Peyer's patch (tissue), 4 donors: ENCODE results near the gene ASPDH. TPM values are rescaled to one million over a fixed set of nuclear protein-coding genes. Genes with fewer than 3 reads are reported as not detected.

ENCODE experiments used
- DNase-seq, 3 donors: peaks; one replicate each; pipeline ENCODE4 v3.0.0-alpha.2; 2017 to 2019
- H3K27ac ChIP-seq, 4 donors: fragments of 200-600 bp; sonication (generic); one replicate each; pipeline ENCODE4 v1.5.1; 2016 to 2019
- H3K27me3 ChIP-seq, 2 donors: fragments of 200-600 bp; sonication (generic); one replicate each; pipeline ENCODE4 v1.5.1; 2019
- H3K36me3 ChIP-seq, 3 donors: fragments of 200-600 bp; sonication (generic); one replicate each; pipeline ENCODE4 v1.5.1; 2016 to 2019
- H3K4me1 ChIP-seq, 4 donors: fragments of 200-600 bp; sonication (generic); one replicate each; pipeline ENCODE4 v1.5.1; 2016 to 2019
- H3K4me3 ChIP-seq, 4 donors: fragments of 200-600 bp; sonication (generic); 1 replicate in 3 of 4; 2 replicates in 1 of 4; pipeline ENCODE4 v1.5.1; 2016 to 2019; ENCODE audit warnings: mild to moderate bottlenecking in 1 of 4
- H3K9me3 ChIP-seq, 4 donors: fragments of 200-600 bp; sonication (generic); one replicate each; pipeline ENCODE4 v1.5.1; 2016 to 2019; ENCODE audit warnings: mild to moderate bottlenecking in 1 of 4
- POLR2A ChIP-seq, 2 donors: fragments of 450-650 bp; IDR thresholded peaks; one replicate each; pipeline ENCODE4 v1.5.1; 2017; ENCODE audit warnings: antibody characterized with exemption in 2 of 2, mild to moderate bottlenecking in 2 of 2, moderate library complexity in 2 of 2
- total RNA-seq, 4 donors: library from RNA; depleted of rRNA; stranded (reverse); fragments of >200 nt; gene quantifications; one replicate each; pipeline ENCODE4 v1.1.0, GENCODE V29; 2016
- TF ChIP-seq, protein P1 (sequence below), 6 experiments: fragments of 450-650 bp in 4 of 6; fragments of 200-600 bp in 2 of 6; sonication (generic) in 1 of 6; IDR thresholded peaks; one replicate each; pipeline ENCODE4 v1.5.1; 2017 to 2019; ENCODE audit warnings: antibody characterized with exemption in 6 of 6, mild to moderate bottlenecking in 3 of 6, moderate library complexity in 1 of 6

Gene ASPDH
- total RNA-seq, 4 donors from 2014 or later, result 1.6 to 31.9 (median 4.5) TPM; not detected in 1

DNA sequence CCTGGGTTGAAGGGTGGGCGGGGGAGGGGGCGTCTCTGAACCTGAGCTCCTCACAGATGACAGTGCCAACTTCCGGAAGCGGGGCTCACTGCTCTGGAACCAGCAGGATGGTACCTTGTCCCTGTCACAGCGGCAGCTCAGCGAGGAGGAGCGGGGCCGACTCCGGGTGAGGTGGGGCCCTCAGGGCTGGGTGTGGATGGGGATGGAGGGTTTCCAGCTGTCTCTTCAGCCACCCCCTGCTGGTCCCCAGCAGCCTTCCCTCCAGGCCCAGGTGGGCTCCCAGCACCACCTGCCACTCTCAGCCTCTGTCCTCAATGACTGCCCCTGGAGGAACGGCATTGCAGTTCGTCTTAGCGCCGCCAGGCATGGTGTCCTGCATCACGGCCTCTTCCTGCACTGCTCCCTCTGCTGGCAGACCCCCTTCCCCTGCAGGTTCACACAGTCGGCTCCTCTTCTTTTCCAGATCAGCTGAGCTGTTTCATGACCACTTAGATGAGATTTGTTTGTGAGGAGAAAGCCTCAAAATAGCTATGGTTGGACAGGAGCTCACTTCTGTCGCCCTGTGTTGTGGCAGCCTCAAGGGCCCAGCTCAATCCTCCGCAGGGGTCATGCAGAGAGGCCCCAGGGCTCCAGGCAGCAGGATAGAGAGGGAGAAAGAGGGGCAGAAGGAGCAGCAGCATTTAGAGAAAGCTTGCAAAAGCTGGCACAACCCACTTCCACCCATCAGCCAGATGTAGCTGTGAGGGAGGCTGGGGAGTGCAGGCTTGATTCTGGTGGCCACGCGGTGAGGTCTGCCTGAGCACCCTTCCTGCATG, 34.6 kb downstream of the ASPDH start:
- H3K9me3 ChIP-seq, result no peaks in the 10 kb centered on the region
- H3K36me3 ChIP-seq, result peaks cover 0 to 54% (median 0%) of the 10 kb centered on the region in 3 donors
- H3K4me3 ChIP-seq, result no peak overlapping the region

DNA sequence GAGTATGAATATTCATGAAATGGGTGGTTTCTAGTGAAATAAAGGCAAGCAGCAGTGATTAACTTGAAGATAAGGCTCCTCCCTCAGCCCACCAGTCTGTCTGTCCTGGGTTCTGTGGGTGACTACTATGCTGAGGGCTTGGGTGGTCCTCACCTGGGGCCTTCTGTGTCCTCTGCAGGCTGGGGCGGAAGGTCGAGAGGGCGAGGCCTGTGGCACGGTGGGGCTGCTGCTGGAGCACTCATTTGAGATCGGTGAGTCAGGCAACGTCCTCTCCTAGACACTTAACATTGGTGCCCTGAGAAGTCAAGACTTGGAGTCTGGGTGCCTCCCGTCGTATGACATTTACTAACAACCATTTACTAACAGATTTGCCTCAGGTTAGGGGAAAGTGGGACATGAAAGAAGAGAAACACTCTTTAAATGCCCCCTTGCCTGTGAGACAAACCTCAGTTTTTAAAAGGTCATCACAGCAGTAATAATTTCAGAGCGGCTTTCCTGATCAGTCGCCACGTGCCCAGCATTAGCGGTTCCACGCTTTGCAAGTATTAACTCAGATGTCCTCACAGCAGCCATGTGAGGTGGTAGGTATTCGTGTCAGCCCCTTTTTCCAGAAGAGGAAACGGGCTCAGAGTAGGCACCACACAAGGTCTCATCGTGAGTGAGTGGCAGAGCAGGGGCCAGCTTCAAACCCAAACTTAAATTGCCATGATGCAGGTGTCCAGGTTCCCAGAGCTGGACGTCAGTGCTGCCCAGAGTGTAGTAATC, 35.8 kb downstream of the ASPDH start:
- Histone ChIP-seq H3K27me3 (no peaks in the 10 kb centered on the region), H3K36me3 (peaks cover 0 to 51% (median 0%) of the 10 kb centered on the region in 3 donors), H3K4me3 (no peak overlapping the region), H3K27ac (no peak overlapping the region), H3K4me1 (peaks cover 0 to 16% (median 9%) of the 10 kb centered on the region in 4 donors), H3K9me3 (no peaks in the 10 kb centered on the region)
- DNase-seq, result peak in 1 of 3 donors; percentile 38
- TF ChIP-seq, protein P1, sequence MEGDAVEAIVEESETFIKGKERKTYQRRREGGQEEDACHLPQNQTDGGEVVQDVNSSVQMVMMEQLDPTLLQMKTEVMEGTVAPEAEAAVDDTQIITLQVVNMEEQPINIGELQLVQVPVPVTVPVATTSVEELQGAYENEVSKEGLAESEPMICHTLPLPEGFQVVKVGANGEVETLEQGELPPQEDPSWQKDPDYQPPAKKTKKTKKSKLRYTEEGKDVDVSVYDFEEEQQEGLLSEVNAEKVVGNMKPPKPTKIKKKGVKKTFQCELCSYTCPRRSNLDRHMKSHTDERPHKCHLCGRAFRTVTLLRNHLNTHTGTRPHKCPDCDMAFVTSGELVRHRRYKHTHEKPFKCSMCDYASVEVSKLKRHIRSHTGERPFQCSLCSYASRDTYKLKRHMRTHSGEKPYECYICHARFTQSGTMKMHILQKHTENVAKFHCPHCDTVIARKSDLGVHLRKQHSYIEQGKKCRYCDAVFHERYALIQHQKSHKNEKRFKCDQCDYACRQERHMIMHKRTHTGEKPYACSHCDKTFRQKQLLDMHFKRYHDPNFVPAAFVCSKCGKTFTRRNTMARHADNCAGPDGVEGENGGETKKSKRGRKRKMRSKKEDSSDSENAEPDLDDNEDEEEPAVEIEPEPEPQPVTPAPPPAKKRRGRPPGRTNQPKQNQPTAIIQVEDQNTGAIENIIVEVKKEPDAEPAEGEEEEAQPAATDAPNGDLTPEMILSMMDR (IDR thresholded peaks at IDR 0.05), result no peak
- TF ChIP-seq POLR2A (IDR thresholded peaks at IDR 0.05), result no peak

More for the DNA sequence above, 34.6 kb downstream of the ASPDH start:
- DNase-seq, result peak in 1 of 3 donors; percentile 41
- TF ChIP-seq POLR2A (IDR thresholded peaks at IDR 0.05), result no peak
- TF ChIP-seq, protein P1 (IDR thresholded peaks at IDR 0.05), result peak in 2 of 6 experiments; percentile 4 to 6
- peaks cover 0 to 16% (median 9%) of the 10 kb centered on the region in 4 donors for H3K4me1 ChIP-seq
- no peaks in the 10 kb centered on the region for H3K27me3 ChIP-seq
- H3K27ac ChIP-seq, result no peak overlapping the region

DNA sequence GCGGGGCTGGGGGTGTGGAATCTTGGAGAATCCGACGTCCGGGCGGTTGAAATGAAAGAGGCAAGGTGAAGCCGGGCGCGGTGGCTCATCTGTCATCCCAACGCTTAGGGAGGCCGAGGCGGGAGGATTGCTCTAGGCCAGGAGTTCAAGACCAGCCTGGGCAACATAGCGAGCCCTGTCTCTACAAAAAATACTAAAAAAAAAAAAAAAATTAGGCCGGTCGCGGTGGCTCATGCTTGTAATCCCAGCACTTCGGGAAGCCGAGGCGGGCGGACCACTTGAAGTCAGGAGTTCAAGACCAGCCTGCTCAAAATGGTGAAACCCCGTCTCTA, 36.8 kb downstream of the ASPDH start:
- DNase-seq, result peak in 1 of 3 donors; percentile 65
- H3K9me3 ChIP-seq, result no peaks in the 10 kb centered on the region
- peaks cover 0 to 16% (median 9%) of the 10 kb centered on the region in 4 donors for H3K4me1 ChIP-seq
- H3K36me3 ChIP-seq, result peaks cover 0 to 40% (median 0%) of the 10 kb centered on the region in 3 donors
- H3K4me3 ChIP-seq, result peak overlapping the region; percentile 74 to 99 (median 92)
- TF ChIP-seq, protein P1 (IDR thresholded peaks at IDR 0.05), result no peak
- no peak for TF ChIP-seq POLR2A (IDR thresholded peaks at IDR 0.05)
- H3K27ac ChIP-seq, result peak overlapping the region; percentile 78 to 95 (median 82)
- H3K27me3 ChIP-seq, result no peaks in the 10 kb centered on the region

DNA sequence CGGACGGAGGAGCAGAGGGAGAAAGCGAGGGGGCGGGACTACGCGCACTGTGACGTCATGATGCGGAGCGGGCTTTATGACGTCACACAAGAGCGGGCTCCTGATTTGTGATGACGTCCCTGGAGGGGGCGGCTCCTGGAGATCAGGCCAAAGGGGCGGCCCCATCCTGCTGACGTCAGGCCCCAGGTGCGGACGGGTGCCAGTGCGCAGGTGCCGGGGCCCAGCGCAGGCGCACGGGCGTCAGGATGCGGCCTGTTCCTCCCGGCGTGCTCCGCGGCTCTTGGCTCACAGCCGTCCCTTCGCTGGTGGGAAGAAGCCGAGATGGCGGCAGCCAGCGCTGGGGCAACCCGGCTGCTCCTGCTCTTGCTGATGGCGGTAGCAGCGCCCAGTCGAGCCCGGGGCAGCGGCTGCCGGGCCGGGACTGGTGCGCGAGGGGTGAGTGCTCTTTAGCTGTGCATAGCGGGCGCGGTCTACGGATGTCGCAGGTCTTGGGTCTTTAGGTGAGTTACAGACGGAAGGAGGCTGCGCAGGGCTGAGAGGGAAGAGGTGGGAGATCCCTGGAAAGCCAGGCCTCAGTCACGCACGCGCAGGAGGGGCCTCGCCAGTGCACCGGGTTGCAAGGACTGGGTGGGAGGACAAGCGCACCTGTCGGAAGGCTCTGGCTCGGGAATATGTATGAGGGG, 37.3 kb downstream of the ASPDH start, which contains the start of the genes EMC10 and GARIN5A:
TSS of gene EMC10 (plus strand) at position 284 of the 683 bp plus-strand sequence. CDS start at position 322, 38 bp downstream.
TSS of gene GARIN5A (minus strand) at position 625 of the 683 bp plus-strand sequence. CDS start at position 165, 460 bp downstream.
- H3K4me3 ChIP-seq, result peak within 1 kb of the TSS; percentile 74 to 99 (median 92)
- peaks cover 0 to 35% (median 0%) of the 10 kb centered on the region in 3 donors for H3K36me3 ChIP-seq
- H3K27me3 ChIP-seq, result no peaks in the 10 kb centered on the region
- H3K9me3 ChIP-seq, result no peaks in the 10 kb centered on the region
- peak; percentile 76 to 79 for TF ChIP-seq POLR2A (IDR thresholded peaks at IDR 0.05)
- TF ChIP-seq, protein P1 (IDR thresholded peaks at IDR 0.05), result no peak
- H3K27ac ChIP-seq, result peak within 1 kb of the TSS; percentile 78 to 95 (median 82)
- DNase-seq, result peak; percentile 88 to 95 (median 93)
- H3K4me1 ChIP-seq, result peaks cover 0 to 16% (median 9%) of the 10 kb centered on the region in 4 donors

DNA sequence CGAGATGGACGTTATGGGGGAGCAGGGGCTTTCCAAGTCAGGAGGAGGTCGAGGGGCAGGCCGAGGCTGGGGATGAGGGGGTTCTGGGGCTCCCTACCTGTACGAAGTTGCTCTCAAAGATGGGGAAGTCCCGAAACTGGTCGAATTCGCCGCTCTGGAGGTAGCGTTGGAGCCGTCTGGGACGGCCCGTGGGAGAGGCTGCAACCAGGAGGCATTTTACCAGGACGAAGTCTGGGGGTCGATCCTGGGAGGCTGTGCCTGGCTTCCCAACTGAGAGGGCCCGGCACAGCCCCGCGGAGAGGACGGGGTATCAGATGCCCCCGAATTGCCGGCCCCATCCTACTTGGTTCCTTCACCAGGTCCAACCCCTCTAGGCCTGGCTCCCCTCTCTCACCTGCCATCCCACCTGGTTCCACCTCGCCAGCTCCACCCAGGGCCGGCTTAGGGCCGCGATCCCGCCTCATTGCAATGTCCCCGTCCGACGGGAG, 37.9 kb downstream of the ASPDH start:
- no peak for DNase-seq
- H3K27me3 ChIP-seq, result no peaks in the 10 kb centered on the region
- no peaks in the 10 kb centered on the region for H3K9me3 ChIP-seq
- peaks cover 0 to 29% (median 0%) of the 10 kb centered on the region in 3 donors for H3K36me3 ChIP-seq
- TF ChIP-seq, protein P1 (IDR thresholded peaks at IDR 0.05), result no peak
- TF ChIP-seq POLR2A (IDR thresholded peaks at IDR 0.05), result no peak
- H3K4me1 ChIP-seq, result peaks cover 0 to 16% (median 9%) of the 10 kb centered on the region in 4 donors
- H3K27ac ChIP-seq, result peak overlapping the region; percentile 78 to 95 (median 82)
- H3K4me3 ChIP-seq, result peak overlapping the region in 3 of 4 donors; percentile 74 to 99 (median 94)
